HG03354 (cell line): ENCODE measurements around the gene RPS6KA6.

Experiments used
- ATAC-seq: cut with Tn5 transposase; IDR thresholded peaks from one replicate; pipeline ENCODE4 v1.9.1; 2021; ENCODE audit warnings: mild to moderate bottlenecking; ENCODE audit not compliant: unreplicated experiment, poor library complexity, severe bottlenecking

Gene RPS6KA6

GRCh38 chrX:84187533-84188319 is at the start of gene RPS6KA6:
RPS6KA6 (minus strand) TSS chrX:84188199; CDS start chrX:84187899, 300 bp downstream.
- ATAC-seq = peak; percentile 56

GRCh38 chrX:84224741-84225140 is 36.7 kb upstream of the RPS6KA6 start:
- ATAC-seq = no peak

- no peak for ATAC-seq
Observed at GRCh38 chrX:84223261-84223660, 35.3 kb upstream of the RPS6KA6 start.

- no peak for ATAC-seq
Observed at GRCh38 chrX:84221181-84221580, 33.2 kb upstream of the RPS6KA6 start.

- ATAC-seq = peak; percentile 56
Observed at GRCh38 chrX:84219551-84219950, 31.6 kb upstream of the RPS6KA6 start.

GRCh38 chrX:84218726-84219125 is 30.7 kb upstream of the RPS6KA6 start:
- no peak for ATAC-seq

GRCh38 chrX:84216881-84217280 is 28.9 kb upstream of the RPS6KA6 start:
- no peak for ATAC-seq

GRCh38 chrX:84216406-84216805 is 28.4 kb upstream of the RPS6KA6 start:
- no peak for ATAC-seq

- ATAC-seq = no peak
Observed at GRCh38 chrX:84205276-84205675, 17.3 kb upstream of the RPS6KA6 start.

GRCh38 chrX:84199688-84200087 is 11.7 kb upstream of the RPS6KA6 start:
- no peak for ATAC-seq

GRCh38 chrX:84197550-84197949 is 9.6 kb upstream of the RPS6KA6 start:
- ATAC-seq = no peak

GRCh38 chrX:84192006-84192405 is 4.0 kb upstream of the RPS6KA6 start:
- no peak for ATAC-seq

- ATAC-seq = no peak
Observed at GRCh38 chrX:84189125-84189524, 1.1 kb upstream of the RPS6KA6 start.

- ATAC-seq = peak; percentile 51
Observed at GRCh38 chrX:84188320-84188834, 378 bp upstream of the RPS6KA6 start.

GRCh38 chrX:84186603-84187532 is 1.1 kb downstream of the RPS6KA6 start:
- peak; percentile 36 for ATAC-seq

GRCh38 chrX:84182516-84182915 is 5.5 kb downstream of the RPS6KA6 start:
- no peak for ATAC-seq

- ATAC-seq = no peak
Observed at GRCh38 chrX:84175958-84176357, 12.0 kb downstream of the RPS6KA6 start.

- no peak for ATAC-seq
Observed at GRCh38 chrX:84175274-84175673, 12.7 kb downstream of the RPS6KA6 start.

GRCh38 chrX:84174348-84174747 is 13.7 kb downstream of the RPS6KA6 start:
- ATAC-seq = no peak

GRCh38 chrX:84170931-84171330 is 17.1 kb downstream of the RPS6KA6 start:
- ATAC-seq = no peak
